ENCODE data around the gene GALNT9.
A peak's percentile ranks its signal among the peaks of the same experiment; 100 is the strongest.
"Not testable (repeated sequence)": the region's sequence is repeated elsewhere in the genome, so short reads cannot be mapped to it uniquely, and the experiment has no call there.

The GALNT9 gene

DNA sequence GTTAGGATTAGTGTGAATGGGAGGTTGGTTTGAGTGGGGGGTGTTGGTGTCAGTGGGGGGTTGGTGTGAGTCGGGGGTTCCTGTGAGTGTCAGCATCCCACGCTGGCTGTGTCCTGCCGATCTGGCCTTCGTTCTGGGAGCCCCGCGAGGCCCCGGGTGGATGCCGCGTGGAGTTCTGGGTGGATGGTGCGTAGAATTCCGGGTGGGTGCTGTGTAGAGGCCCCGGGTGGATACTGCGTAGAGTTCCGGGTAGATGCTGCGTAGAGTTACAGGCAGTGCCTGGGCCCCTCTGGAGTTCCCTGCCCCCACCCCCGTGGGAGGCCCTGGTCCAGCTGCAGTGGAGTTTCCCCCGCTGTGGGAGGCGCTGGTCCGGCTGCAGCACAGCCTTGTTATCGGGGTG is 176.4 kb downstream of the GALNT9 start:
- no peak for DNase-seq

DNA sequence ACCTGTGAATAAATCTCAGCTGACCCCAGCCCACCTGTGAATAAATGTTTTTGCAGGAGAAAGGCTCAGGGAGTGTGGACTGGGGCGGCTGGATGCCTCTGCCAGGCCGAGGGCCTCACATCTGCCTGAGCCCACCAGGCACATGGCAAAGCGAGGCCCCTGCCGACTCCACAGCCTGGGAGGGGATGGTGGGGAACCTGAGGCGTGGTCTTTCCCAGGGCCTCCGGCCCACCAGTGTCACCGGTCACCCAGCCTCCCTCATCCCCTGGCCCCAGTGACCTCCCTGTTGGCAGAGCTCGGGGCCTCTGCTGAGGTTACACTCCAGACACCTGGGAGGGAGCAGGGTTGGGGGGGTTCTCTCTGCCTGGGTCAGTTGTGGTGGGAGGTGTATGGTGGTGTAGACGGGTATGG is 177.0 kb downstream of the GALNT9 start:
- DNase-seq = no peak

DNA sequence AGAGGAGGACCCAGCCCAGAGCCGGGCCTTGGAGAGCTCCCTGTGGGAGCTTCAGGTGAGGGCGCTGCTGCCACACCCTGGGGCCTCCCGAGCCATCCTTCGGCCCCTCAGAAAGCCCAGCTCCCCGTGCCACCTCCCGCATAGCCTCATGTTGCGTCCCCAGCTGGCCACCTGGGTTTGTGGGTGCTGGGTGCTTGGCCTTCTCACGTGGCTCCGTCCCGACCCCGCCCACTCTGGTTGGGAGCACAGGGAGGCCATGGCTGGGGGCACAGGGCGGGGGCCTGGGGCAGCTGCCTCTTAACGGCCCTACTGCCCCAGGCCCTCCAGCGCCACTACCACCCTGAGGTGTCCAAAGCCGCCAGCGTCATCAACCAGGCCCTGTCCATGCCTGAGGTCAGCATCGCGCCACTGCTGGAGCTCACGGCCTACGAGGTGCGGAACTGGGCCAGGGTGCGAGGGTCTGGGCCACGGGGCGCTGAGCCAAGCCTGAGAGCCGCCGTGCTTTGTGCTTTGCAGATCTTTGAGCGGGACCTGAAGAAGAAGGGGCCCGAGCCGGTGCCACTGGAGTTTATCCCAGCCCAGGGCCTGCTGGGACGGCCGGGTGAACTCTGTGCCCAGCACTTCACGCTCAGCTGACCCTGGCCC is 177.5 kb downstream of the GALNT9 start:
- DNase-seq = no peak

DNA sequence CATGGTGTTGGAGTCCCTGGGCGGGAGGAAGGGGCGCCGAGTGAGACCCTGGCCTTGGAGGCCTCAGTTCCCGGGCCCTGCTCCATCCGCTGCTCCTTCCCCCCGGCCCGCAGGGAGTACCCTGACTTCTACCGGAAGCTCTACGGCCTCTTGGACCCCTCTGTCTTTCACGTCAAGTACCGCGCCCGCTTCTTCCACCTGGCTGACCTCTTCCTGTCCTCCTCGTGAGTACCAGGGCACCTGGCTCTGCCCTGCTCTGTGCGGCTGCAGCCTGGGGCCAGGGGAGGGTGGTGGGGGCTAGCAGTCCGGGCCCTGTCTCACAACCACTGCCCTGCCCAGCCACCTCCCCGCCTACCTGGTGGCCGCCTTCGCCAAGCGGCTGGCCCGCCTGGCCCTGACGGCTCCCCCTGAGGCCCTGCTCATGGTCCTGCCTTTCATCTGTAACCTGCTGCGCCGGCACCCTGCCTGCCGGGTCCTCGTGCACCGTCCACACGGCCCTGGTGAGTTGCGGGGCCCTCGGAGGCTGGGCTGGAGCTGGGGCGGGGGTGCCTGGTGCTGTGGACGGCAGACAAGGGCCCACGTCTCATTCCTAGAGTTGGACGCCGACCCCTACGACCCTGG is 178.1 kb downstream of the GALNT9 start:
- DNase-seq = no peak

DNA sequence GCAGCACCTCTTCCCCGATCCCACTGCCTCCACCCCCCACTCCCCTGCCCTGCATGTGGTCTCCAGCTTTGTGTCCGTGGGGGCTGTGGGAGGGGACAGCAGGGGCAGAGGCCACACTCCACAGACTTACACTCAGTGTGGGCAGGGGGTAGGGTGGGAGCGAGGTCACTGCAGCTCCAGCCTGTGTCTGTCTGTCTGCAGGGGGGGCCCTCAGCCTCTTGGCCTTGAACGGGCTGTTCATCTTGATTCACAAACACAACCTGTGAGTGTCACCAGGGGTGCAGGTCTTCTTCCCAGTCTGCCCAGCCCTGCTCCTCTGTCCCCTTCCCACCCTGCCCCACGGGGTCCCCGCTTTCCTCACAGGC is 178.6 kb downstream of the GALNT9 start:
- DNase-seq = no peak

DNA sequence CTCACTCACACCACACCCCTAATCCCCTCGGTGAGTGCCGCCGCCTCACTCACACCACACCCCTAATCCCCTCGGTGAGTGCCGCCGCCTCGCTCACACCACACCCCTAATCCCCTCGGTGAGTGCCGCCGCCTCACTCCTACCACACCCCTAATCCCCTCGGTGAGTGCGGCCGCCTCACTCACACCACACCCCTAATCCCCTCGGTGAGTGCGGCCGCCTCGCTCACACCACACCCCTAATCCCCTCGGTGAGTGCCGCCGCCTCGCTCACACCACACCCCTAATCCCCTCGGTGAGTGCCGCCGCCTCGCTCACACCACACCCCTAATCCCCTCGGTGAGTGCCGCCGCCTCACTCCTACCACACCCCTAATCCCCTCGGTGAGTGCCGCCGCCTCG is 179.9 kb downstream of the GALNT9 start:
- not testable (repeated sequence) for DNase-seq

DNA sequence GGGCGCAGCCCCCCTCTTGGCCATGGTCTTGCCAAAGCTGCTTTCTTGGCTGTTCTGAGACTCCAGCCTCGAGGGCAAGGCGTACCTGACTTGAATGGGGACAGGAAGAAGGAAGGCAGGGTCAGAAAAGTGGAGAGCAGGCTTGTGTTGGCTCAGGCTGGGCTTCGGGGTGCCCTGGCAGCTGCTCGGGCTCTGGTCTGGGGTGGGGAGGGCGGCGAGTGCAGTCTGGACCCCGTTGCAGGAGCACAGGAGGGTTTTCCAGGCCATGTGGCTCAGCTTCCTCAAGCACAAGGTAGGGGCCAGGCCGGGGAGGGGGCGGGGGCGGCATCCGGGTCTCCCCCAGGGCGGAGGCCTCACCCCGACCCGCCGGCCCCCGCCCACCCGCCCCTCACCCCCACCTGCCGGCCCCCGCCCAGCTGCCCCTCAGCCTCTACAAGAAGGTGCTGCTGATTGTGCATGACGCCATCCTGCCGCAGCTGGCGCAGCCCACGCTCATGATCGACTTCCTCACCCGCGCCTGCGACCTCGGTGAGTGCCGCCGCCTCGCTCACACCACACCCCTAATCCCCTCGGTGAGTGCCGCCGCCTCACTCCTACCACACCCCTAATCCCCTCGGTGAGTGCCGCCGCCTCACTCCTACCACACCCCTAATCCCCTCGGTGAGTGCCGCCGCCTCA is 180.9 kb downstream of the GALNT9 start:
- DNase-seq = no peak

DNA sequence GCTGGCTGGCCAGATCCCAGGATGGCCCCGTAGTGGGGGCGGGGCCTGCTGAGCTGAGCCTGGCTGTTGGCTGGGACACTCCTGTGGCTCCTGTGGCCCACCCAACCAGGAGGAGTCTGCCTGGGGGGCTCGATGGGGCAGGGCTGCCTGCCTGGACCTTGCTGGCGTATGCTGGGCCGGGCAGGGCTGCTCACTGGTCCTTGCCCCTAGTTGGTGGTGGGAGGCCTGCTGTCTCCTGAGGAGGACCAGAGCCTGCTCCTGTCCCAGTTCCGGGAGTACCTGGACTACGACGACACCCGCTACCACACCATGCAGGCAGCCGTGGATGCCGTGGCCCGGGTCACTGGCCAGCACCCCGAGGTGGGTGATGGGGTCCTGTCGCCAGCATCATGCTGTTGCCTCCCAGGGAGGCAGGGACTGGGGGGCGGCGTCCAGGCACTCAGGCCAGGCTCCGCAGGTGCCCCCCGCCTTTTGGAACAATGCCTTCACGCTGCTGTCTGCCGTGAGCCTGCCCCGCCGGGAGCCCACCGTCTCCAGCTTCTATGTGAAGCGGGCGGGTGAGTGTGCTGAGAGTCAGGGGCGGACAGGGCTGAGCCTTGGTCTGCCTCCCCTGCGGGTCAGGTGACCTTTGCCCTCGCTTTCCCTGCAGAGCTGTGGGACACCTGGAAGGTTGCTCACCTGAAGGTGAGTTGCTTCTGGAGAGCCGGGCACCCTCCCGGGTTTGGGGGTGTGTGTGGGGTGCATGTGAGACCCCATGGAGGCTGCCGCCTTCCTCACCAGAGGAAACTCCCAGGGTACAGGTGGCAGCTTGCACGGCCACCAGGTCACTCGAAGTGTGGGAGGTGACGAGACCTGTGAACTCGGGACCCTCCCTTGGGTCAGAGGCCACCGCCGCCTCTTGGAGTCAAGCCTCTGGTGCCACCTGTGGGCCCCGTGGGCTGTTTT is 181.7 kb downstream of the GALNT9 start:
- DNase-seq = peak; percentile 50

DNA sequence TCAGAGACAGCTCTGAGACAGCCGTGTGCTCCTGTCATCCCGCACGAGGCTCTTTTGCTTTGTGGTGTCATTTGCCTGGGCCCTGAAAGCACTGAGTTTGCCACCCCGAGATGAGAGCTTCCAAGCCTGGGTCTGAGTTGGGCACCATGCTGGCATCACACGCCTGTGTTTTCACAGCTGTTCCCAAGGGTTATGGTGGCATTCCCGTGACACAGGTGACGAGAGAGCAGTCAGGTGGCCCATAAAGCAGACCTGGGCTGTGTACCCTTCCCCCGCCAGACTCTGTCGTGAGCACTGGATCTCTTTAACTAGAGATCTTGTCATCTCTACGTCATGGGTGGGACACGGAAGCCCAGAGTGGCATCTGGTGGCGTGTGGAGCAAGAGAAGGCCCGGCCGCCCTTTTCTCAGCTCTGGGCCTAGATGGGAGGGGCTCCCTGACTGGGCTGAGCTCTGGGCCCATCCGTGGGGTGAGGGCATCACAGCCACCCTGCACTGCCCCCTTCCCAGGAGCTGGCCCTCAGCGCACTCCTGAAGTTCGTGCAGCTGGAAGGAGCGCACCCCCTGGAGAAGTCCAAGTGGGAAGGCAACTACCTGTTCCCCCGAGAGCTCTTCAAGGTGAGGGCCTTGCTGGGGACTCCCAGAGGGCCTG is 182.5 kb downstream of the GALNT9 start:
- peak; percentile 42 for DNase-seq
